ENCODE measurements around the gene TENM3. TPM values are rescaled to one million over a fixed set of nuclear protein-coding genes. Genes with fewer than 3 reads are reported as not detected.
"Not testable (repeated sequence)": the region's sequence is repeated elsewhere in the genome, so short reads cannot be mapped to it uniquely, and the experiment has no call there.

The TENM3 gene
- total RNA-seq, 2 experiments from 2014 or later, result not detected

GRCh38 chr4:182380771-182381181 is 137.6 kb downstream of the TENM3 start:
- no peak for DNase-seq
- CTCF ChIA-PET, result no interaction called here
- Mint-ChIP-seq H3K9me3 (no peaks in the 10 kb centered on the region), H3K27me3 (no peaks in the 10 kb centered on the region), H3K36me3 (ENCODE audit: low read depth) (no peaks in the 10 kb centered on the region), H3K4me3 (no peak overlapping the region), H3K4me1 (ENCODE audit: low read depth) (no peaks in the 10 kb centered on the region), H3K27ac (no peak overlapping the region)
- POLR2A ChIA-PET, result no interaction called here
- ATAC-seq, result no peak
- no peak for TF ChIP-seq CTCF (IDR thresholded peaks at IDR 0.05)
- intact Hi-C loops (cut with micrococcal nuclease), result no loop called here

- ATAC-seq (no peak), DNase-seq (no peak)
- H3K4me1 Mint-ChIP-seq (ENCODE audit: low read depth), result no peaks in the 10 kb centered on the region
- no peaks in the 10 kb centered on the region for H3K27me3 Mint-ChIP-seq
- intact Hi-C loops (cut with micrococcal nuclease), result no loop called here
- H3K36me3 Mint-ChIP-seq (ENCODE audit: low read depth), result no peaks in the 10 kb centered on the region
- no peak for TF ChIP-seq CTCF (IDR thresholded peaks at IDR 0.05)
- H3K27ac Mint-ChIP-seq, result no peak overlapping the region
- ChIA-PET CTCF (no interaction called here), POLR2A (no interaction called here)
- no peak overlapping the region for H3K4me3 Mint-ChIP-seq
- H3K9me3 Mint-ChIP-seq, result no peaks in the 10 kb centered on the region
These were observed 139.7 kb downstream of the TENM3 start for GRCh38 chr4:182382941-182383340.

- ATAC-seq (no peak), DNase-seq (no peak)
- intact Hi-C loops (cut with micrococcal nuclease), result no loop called here
- TF ChIP-seq CTCF (IDR thresholded peaks at IDR 0.05), result no peak
- ChIA-PET POLR2A (no interaction called here), CTCF (no interaction called here)
- no peaks in the 10 kb centered on the region for H3K9me3 Mint-ChIP-seq
- H3K27me3 Mint-ChIP-seq, result no peaks in the 10 kb centered on the region
- H3K4me1 Mint-ChIP-seq (ENCODE audit: low read depth), result no peaks in the 10 kb centered on the region
- H3K36me3 Mint-ChIP-seq (ENCODE audit: low read depth), result no peaks in the 10 kb centered on the region
- no peak overlapping the region for H3K4me3 Mint-ChIP-seq
- H3K27ac Mint-ChIP-seq, result no peak overlapping the region
These were observed 141.5 kb downstream of the TENM3 start for GRCh38 chr4:182384631-182385091.

GRCh38 chr4:182385897-182386296 is 142.7 kb downstream of the TENM3 start:
- DNase-seq (no peak), ATAC-seq (no peak)
- H3K27ac Mint-ChIP-seq, result no peak overlapping the region
- H3K9me3 Mint-ChIP-seq, result no peaks in the 10 kb centered on the region
- ChIA-PET POLR2A (no interaction called here), CTCF (no interaction called here)
- no peaks in the 10 kb centered on the region for H3K36me3 Mint-ChIP-seq (ENCODE audit: low read depth)
- no peaks in the 10 kb centered on the region for H3K27me3 Mint-ChIP-seq
- intact Hi-C loops (cut with micrococcal nuclease), result no loop called here
- H3K4me3 Mint-ChIP-seq, result no peak overlapping the region
- no peaks in the 10 kb centered on the region for H3K4me1 Mint-ChIP-seq (ENCODE audit: low read depth)
- TF ChIP-seq CTCF (IDR thresholded peaks at IDR 0.05), result no peak

GRCh38 chr4:182386576-182386975 is 143.4 kb downstream of the TENM3 start:
- H3K27me3 Mint-ChIP-seq; H3K27ac Mint-ChIP-seq; CTCF ChIA-PET; H3K4me3 Mint-ChIP-seq; intact Hi-C loops (cut with micrococcal nuclease); H3K4me1 Mint-ChIP-seq (ENCODE audit: low read depth); POLR2A ChIA-PET; ATAC-seq; DNase-seq; H3K9me3 Mint-ChIP-seq; H3K36me3 Mint-ChIP-seq (ENCODE audit: low read depth): not testable (repeated sequence)

GRCh38 chr4:182391111-182391684 is 148.0 kb downstream of the TENM3 start:
- Mint-ChIP-seq H3K4me3 (no peak overlapping the region), H3K27me3 (peaks cover 3% of the 10 kb centered on the region), H3K27ac (no peak overlapping the region), H3K36me3 (ENCODE audit: low read depth) (no peaks in the 10 kb centered on the region), H3K9me3 (no peaks in the 10 kb centered on the region), H3K4me1 (ENCODE audit: low read depth) (no peaks in the 10 kb centered on the region)
- ATAC-seq, result no peak
- ChIA-PET CTCF (no interaction called here), POLR2A (no interaction called here)
- intact Hi-C loops (cut with micrococcal nuclease), result no loop called here
- TF ChIP-seq CTCF (IDR thresholded peaks at IDR 0.05), result no peak
- DNase-seq, result no peak

All from activated CD8-positive, alpha-beta T cell treated with anti-CD3 and anti-CD28 coated beads for 36 hours (primary cell).